HG03196 (cell line): ENCODE data around the gene TIMM17A.

Experiments
- ATAC-seq: cut with Tn5 transposase; IDR thresholded peaks from one replicate; pipeline ENCODE4 v1.9.1; 2021; ENCODE audit not compliant: unreplicated experiment

TIMM17A gene

DNA sequence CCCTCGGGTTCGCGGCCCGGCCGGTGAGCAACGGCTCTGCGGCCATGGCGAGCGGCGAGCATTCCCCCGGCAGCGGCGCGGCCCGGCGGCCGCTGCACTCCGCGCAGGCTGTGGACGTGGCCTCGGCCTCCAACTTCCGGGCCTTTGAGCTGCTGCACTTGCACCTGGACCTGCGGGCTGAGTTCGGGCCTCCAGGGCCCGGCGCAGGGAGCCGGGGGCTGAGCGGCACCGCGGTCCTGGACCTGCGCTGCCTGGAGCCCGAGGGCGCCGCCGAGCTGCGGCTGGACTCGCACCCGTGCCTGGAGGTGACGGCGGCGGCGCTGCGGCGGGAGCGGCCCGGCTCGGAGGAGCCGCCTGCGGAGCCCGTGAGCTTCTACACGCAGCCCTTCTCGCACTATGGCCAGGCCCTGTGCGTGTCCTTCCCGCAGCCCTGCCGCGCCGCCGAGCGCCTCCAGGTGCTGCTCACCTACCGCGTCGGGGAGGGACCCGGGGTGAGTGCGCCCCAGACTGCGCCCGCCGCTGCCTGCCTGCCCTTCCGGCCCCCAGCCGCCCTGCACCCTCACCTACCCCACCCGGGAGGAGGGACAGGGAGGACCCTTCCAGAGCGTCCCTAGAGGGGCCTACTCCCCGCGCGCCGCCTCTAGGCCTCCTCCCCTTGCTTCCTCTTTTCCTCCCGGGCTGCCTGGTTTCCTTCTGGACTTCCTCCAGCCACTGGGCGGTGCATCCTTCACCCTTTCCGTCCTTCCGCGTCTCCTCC, 27.5 kb downstream of the TIMM17A start, which contains the start of gene RNPEP:
TSS of gene RNPEP (plus strand) at position 26 of the 757 bp plus-strand sequence. CDS start at position 45, 19 bp downstream.
- peak; percentile 64 for ATAC-seq

DNA sequence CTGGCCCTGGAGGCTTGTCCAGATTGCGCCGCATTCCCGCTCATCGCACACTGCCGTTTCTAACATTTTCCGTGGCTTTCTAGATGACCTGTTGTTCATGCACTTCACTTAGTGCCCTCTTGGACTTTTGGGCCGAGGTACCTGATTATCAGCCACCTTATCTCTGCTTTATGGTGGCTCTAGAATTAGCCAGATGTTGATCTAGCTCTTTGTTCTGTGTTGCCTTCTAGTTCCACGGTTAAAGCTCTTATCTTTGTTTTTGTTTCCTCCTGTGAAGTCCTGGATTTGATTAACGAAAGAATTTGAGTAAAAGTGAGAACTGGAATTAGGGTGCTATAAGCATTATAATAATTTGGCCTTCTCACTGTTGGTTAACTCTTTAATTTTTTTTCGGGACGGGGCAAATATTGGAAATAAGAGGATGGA, 28.1 kb downstream of the TIMM17A start:
- no peak for ATAC-seq

DNA sequence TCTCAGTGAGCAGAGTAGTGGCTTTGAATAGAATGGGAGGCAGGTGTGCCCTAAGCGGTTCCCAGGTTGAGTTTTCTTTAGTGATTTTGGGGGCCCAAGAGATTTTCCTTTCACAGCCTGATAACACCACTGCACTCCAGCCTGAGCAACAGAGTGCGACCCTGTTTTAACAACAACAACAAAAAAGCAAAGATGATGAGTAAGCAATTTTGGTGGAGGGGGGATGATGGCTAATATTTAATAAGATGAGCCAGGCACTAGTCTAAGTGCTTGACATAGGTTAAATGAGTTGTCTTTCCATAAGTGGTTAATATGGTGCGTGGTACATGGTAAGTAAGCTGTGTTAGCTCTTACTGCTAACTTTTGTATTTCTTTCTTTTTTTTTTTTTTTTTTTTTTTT, 29.1 kb downstream of the TIMM17A start:
- no peak for ATAC-seq

DNA sequence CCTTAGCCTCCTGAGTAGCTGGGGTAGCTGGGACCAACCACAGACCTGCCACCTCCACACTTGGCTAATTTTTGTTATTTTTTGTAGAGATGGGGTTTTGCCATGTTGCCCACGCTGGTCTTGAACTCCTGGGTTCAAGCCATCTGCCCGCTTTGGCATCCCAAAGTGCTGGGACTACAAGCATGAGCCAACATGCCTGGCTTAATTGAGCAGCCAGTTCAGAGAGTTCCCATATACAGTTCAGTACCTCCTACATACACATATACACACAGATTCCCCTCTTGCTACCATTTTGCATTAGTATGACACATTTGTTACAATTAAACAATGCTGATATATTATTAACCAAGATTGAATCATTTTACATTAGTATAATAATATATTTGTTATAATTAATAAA, 30.1 kb downstream of the TIMM17A start:
- ATAC-seq: no peak

DNA sequence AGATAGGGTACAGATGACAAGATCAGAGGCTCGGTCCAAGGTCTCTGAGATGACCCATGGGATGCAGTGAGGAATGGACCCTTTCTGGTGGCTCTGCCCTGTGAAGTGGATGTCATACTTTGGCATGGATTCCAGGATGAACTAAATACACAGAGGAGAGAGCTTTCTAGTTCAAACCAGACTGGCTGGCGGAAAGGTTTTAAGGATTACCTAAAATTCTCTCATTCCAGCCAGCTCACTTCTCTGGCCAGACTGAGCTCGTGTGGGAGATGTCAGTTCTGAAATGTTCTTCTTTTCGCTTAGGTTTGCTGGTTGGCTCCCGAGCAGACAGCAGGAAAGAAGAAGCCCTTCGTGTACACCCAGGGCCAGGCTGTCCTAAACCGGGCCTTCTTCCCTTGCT, 33.3 kb downstream of the TIMM17A start:
- no peak for ATAC-seq

DNA sequence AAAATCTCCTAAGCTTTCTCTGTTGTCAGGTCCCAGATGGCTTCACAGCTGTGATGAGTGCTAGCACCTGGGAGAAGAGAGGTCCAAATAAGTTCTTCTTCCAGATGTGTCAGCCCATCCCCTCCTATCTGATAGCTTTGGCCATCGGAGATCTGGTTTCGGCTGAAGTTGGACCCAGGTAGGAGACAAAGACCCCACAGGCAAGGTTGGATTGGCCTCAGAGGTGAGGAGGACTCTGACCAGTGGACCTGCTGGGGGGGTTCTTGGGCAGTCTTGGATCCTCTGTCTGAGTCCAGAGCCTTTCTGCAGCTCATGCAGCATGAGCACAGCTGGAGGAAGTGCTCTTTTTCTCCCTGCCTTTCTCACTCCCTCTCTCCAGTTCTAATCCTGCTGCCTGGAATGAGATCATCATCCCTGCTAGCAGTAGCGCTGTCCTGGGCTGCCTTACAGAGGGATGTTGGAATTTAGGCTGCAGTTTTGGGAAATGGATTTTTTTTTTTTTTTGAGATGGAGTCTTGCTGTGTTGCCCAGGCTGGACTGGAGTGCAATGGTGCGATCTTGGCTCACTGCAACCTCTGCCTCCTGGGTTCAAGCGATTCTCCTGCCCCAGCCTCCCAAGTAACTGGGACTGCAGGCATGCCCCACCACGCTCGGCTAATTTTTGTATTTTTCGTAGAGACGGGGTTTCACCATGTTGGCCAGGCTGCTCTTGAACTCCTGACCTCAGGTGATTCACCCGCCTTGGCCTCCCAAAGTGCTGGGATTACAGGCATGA, 34.2 kb downstream of the TIMM17A start:
- no peak for ATAC-seq

DNA sequence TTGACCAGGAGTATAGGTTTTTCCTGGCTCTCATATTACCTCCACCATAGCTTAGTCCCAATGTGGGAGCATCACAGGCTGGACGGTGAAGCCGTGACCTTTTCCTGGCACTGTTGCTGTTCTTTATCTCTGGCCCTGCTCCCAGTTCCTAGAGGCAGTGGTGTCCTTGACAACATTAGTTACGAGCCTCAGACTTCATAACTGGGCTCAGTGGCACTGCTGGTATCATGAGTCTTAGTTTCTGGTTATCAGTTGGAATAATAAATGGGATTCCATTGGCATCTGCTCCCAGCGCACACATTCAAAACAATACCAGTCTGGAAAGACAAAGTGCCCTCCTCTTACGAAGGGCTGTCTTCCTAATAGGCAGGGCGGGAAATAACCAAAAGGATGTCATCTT, 35.1 kb downstream of the TIMM17A start:
- no peak for ATAC-seq

DNA sequence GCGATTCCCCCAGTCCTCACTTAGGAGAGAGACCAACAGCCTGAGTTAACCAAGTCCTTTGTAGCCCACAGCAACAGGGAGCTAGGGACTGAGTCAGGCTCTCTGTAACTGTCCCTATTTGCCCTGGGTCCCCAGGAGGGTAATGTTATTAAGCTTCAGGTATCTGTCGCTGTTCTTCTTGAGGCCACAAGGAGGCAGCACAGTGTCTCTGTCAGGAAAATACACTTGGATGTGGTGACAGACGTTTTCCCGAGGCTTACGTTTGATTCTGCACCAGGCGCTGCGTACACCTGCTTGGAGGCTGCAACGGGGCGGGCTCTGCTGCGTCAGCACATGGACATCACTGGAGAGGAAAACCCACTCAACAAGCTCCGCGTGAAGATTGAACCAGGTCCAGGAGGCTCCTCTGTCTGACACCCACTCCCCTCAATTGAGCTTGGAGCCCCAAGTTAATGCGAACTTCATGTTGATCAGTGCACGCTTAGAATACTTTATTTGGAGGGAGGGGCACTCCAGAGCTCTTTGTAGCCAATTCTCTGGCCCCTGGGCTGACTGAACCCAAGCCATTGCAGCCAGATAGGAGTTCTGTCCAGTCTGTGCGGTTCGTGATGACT, 44.4 kb downstream of the TIMM17A start:
- ATAC-seq: no peak

DNA sequence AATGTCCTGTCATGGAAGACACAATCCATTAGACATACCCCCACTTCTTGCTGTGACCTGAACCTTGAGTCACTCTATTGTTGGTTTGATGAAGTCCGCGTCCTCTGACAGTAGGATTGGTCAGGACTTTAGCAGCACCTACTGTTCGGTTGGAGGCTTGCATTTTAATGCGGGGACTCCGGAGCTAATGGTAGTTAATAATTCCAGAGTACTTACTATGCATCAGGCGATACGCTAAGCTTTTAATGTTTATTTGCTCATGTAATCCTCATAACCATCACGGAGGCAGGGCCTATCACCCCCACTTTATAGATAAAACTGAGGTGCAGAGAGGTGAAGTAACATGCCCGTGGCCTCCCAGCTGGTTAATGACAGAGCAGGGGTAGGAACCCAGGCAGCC, 47.2 kb downstream of the TIMM17A start:
- no peak for ATAC-seq

DNA sequence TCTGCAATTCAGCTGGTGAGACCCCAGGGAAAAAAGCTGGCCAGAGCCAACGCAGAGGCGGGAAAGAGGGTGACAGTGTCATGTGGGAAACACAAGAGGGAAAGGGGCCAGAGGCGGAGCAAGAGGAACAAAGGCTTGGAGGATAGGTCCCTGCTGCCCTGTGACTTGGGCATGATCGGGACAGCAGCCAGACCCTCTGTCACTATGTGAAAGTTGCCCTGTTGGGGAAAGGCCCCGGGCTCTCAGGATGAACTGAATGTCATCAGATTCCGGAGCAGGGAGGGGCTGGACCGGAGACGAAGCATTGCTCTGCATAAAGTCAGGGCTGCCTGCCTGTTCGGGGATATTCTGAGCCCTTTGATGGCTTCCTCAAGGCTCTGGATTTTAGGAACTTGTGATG, 49.4 kb downstream of the TIMM17A start:
- no peak for ATAC-seq

DNA sequence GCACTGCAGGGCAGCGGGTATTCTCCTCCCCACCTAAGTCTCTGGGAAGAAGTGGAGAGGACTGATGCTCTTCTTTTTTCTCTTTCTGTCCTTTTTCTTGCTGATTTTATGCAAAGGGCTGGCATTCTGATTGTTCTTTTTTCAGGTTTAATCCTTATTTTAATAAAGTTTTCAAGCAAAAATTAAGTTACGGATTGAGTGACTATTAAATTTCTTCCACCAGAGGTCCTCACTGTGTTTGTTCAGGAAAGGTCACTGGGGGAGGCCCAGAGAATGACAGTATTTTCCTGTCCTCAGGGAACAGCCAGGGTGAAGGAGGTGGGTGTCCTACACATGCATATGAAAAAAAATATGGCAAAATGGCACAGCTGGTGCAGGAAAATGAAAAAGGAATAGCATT, 50.7 kb downstream of the TIMM17A start:
- ATAC-seq: no peak

DNA sequence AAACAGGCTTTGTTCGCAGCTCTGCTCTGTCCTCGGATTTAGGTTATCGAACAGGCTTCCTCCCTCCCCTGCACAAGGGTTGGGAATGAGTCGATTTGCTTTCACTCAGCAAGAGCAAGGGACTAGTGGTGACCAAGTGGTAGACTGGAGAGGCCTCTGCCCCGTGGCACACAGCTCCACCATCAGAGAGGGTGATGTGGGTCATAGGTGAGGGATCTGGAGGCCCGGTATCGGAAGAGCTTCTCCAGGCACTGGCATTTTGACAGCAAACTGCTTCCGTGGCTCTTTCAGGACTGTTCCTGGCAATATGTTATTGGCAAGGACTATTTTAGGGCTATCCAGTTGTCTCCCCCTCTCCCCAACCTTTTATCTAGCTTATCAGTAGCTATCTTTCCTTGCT, 52.0 kb downstream of the TIMM17A start:
- ATAC-seq: no peak

DNA sequence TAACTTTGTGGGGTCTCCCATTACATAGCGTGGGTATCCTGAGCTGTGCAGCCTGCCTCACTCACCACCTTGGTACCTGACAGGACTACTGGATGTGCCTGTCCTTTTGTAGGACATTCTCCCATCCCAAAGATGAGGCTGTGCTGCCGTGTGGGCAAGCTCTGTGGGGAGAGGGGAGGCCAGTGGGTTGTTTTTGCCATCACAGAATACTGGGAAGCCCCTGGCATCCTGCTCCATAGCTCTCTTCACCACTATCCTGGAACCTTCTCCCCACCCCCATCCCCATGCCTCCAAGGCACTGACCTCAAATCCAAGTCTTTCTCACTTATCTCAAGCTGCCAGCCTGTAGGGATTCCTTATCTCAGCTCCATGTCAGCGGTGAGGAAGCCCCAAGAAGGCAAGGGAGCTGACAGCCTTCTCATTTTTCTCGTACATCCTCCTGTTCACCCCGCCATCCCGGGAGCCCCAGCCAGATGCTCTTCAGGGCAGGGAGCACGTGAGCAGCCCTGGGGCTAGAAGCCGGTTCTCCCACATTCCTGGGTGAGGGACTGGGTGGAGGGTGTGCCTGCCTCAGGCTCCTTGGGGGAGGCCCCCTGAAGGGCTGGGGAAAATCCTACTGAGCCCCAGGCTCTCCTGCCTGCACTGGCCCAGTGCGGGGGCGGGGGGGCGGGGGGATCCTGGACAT, 52.6 kb downstream of the TIMM17A start:
- ATAC-seq: no peak

DNA sequence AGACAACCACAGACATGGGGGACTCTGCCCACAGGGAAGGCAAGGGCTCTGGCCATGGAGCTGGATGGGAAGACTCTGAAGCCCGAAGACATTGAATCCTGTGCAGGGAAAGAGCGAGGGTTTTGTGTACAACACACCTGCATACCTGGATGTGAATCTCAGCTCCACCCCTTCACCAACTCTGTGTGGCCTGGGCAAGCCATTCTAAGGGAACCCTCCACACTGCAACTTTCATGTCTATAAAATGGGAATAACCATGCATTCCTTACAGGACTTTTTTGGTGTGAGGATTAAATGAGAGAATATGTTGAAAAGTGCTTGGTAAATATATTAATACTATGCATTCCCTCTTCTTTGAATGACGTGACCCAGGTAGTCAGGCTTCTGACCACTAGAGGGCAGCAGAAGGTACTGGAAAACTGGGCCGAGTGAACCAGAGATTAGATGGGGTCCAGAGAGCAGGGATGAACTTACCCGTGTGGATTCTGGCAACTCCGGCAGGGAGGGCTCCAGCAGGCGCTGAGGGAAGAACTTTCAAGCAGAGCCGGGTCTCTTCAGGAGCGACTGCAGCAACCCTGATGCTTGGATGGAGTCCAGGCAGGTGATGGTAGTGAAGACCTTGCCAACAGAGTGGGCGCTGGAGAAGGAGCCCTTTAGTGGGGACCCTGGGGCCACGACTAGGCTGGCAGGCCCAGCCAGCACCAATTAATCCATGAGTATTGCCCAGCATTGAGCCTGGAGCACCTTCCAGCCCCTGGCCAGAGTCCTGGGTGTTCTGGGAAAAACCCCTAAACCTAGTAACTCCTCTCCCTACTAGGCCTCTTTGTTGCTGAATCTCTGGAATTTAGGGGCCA, 54.2 kb downstream of the TIMM17A start:
- ATAC-seq: no peak

DNA sequence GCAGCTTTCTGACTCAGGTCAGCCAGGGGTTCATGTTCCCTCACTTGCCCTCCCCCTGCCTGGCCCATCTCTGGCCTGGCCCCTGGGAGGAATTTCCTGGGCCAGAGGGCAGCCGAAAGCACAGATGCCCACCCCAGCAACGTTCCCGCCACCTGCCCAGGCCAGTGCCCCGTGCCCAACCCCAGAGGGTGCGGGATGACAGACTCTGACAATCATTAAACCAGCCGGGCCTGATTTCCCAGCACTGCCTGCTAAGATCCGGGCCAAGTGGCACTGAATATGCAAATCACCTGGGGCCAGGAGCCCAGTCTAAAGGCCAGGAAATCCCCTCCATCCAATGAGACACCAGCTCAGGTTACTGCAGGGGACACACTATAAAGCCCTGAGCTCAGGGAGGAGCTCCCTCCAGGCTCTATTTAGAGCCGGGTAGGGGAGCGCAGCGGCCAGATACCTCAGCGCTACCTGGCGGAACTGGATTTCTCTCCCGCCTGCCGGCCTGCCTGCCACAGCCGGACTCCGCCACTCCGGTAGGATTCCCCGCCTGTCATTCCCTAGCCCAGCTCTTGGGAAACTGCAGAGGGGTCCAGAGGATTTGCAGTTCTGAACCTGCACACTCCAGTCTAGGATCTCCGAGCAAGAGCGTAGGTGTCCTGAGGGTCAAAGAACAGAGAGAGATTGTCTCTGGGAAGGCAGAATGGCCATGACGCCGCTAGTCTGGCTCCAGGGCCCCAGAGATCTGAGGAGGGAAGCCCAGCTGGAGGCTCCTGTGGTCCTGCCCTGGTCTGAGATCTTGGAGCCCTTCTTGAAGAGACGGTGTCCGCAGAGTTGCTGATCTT, 55.1 kb downstream of the TIMM17A start, which contains the start of gene ELF3:
TSS of gene ELF3 (plus strand) at position 408 of the 836 bp plus-strand sequence. CDS start 550 bp downstream, outside the sequence.
- peak; percentile 81 for ATAC-seq

DNA sequence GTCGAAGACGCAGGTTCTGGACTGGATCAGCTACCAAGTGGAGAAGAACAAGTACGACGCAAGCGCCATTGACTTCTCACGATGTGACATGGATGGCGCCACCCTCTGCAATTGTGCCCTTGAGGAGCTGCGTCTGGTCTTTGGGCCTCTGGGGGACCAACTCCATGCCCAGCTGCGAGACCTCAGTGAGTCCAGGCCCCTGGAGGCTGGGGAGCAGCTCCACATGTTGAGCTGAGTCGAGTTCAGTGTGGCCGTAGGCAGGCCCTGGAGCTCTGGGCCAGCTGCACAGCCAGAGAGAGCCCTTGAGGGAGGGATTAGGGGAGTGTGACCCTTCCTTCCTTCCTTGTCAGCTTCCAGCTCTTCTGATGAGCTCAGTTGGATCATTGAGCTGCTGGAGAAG, 56.7 kb downstream of the TIMM17A start:
- no peak for ATAC-seq

DNA sequence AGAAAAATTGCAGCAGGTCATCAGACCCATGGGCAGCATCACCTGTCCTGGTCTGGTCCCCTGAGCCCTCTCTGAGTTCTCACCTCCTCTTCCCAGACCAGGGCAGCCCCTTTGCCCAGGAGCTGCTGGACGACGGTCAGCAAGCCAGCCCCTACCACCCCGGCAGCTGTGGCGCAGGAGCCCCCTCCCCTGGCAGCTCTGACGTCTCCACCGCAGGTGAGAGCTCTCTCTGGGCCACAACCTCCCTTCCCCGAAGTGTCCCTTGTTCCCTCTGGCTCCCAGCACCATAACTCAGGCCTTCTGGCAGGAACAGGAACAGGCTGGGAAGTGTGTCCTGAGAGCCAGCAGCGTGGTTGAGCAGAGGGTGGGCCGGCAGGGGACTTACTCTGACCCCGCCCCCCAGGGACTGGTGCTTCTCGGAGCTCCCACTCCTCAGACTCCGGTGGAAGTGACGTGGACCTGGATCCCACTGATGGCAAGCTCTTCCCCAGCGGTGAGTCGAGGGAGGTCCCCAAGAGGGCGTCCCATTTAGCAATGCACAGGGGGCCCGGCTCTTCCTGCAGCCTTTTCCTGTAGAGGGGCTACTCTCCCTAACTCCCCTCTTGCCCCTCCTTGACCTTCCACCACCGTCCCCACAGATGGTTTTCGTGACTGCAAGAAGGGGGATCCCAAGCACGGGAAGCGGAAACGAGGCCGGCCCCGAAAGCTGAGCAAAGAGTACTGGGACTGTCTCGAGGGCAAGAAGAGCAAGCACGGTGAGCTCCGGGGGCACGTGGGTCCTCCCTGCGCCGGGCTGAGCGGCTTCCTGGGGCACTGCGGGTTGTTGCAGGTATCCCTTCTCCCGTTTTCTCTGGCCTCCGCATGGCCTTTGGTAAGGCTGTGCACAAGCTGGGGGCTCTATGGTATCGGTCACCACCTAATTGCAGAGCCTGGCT, 57.5 kb downstream of the TIMM17A start:
- no peak for ATAC-seq

DNA sequence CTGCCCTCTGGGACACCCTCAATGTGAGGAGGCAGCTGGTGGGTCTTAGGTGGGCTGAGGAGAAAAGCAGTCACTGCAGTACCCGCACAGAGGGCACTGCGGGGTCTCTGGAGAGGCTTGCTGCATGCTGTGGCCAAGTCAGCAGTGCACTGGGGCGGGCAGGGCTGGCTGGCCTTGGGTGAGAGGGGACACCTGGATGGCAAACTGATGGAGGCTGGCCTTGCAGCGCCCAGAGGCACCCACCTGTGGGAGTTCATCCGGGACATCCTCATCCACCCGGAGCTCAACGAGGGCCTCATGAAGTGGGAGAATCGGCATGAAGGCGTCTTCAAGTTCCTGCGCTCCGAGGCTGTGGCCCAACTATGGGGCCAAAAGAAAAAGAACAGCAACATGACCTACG, 58.3 kb downstream of the TIMM17A start:
- ATAC-seq: no peak
